KBM-7 (cell line): ENCODE measurements around the gene ARSG.
"Not testable (repeated sequence)": the region's sequence is repeated elsewhere in the genome, so short reads cannot be mapped to it uniquely, and the experiment has no call there.

Experiments used
- DNase-seq: peaks from one replicate; pipeline ENCODE4 v3.0.0-alpha.2; 2015
- in situ Hi-C: fragments of 300-500 bp; cut with MboI; formaldehyde crosslinking; loops from 2 replicates; pipeline ENCODE4 v1.14.3; 2020; ENCODE audit warnings: low sequenced_read_pairs, low pct_unique_long_range_greater_than_20kb, mixed read lengths

ARSG gene

DNA sequence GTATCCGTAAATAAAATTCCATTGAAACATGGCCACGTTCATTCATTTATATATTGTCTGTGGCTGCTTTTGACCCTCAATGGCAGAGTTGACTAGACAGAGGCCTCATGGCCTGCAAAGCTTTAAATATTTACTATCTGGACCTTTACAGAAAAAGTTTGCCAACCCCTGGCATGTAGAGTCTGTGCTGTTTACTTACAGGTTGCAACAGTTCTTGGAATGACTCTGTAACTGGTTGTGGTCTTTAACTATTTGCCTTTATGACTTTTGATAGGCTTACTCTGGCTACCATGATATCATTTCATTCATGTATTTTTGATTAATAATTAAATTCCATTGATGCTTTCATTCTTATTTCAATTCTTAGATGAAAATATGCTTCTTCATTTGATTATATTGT, 25.5 kb upstream of the ARSG start:
- not testable (repeated sequence) for DNase-seq
- in situ Hi-C loops, result loop anchor here (25.0 kb wide), 1 partner anchor 171 kb away; no protein-coding TSS in a partner anchor

GRCh38 chr17:68273722-68274121, 17.6 kb upstream of the ARSG start:
- no peak for DNase-seq
- in situ Hi-C loops, result loop anchor here (25.0 kb wide), 1 partner anchor 164 kb away; no protein-coding TSS in a partner anchor

GRCh38 chr17:68276339-68276738, 15.0 kb upstream of the ARSG start:
- DNase-seq, in situ Hi-C loops: not testable (repeated sequence)

DNA sequence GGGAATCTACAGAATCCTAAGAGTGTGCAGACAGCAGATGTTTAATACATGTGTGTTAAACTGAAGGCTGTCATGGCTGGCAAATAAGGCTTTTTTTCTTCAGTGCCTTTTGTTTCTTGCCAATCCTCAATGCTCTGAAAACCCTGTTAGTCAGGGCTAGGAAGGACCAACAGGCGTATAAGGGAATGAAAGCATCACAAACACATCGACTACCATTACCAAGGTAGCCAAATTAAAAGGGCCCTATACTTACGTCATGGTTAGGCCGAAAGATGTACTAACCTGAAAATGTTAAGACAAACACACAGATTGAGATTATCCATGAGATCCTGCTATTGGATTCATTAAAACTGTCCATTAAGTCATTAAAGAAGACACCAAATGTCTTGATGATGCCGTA, 13.5 kb upstream of the ARSG start:
- in situ Hi-C loops, result no loop called here
- no peak for DNase-seq

GRCh38 chr17:68281965-68282364, 9.3 kb upstream of the ARSG start:
- in situ Hi-C loops, DNase-seq: not testable (repeated sequence)

DNA sequence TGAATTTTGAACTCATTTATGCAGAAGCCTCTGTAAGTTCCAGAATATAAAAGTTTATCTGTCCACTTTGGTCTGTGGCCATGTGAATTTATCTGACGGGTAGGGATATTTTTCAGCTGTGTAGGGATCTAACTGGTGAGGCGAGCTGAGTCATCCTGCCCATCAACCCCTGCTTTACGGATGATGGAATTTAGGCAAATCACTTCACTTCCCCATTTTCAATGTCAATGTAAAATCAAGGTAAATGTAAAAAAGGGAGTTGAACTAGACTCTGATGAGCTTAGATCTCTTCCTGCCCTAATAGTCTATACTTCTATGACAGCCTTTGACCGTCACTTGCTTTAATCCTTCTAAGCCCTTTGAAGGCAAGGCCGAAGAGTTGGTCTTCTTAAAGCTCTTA, 2.9 kb upstream of the ARSG start:
- in situ Hi-C loops, result no loop called here
- peak; percentile 75 for DNase-seq

- in situ Hi-C loops, result no loop called here
- no peak for DNase-seq
These were observed 2.5 kb upstream of the ARSG start for GRCh38 chr17:68288804-68289203.

DNA sequence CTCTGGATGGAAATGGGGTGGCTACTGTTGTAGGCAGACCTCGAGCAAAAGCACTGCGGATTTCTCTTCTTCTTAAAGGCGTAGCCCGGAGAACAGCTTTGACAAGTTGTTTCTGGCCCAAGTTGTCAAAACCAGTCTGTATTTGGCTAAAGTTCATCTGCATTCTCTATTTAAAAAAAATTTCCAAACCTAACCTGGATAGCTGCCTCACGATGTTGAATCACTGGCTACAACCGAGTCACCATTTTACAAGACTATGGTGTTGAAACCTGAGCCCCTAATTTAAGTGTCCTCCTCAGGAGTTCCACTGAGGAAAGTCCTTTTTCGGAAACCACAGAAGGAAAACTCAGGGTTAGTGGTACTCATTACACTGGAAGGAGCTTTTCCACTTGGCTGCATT, 1.8 kb upstream of the ARSG start:
- in situ Hi-C loops, result no loop called here
- no peak for DNase-seq

DNA sequence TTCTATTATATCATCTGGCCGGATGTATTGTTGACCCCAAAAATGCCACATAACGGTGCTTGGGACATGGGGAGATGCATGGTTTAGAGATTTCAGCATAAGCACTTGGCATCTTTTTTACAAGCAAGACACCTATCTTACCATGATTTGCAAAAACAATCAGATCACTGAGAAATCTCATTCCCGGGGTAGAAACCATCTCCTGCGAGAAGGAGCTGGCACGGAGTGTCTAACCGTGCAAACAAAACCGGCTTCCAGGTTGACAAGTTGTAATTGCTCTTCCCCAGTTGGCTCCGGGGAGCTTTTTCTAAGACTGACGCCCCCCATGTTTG, 1.4 kb upstream of the ARSG start:
- in situ Hi-C loops, result no loop called here
- peak; percentile 15 for DNase-seq

DNA sequence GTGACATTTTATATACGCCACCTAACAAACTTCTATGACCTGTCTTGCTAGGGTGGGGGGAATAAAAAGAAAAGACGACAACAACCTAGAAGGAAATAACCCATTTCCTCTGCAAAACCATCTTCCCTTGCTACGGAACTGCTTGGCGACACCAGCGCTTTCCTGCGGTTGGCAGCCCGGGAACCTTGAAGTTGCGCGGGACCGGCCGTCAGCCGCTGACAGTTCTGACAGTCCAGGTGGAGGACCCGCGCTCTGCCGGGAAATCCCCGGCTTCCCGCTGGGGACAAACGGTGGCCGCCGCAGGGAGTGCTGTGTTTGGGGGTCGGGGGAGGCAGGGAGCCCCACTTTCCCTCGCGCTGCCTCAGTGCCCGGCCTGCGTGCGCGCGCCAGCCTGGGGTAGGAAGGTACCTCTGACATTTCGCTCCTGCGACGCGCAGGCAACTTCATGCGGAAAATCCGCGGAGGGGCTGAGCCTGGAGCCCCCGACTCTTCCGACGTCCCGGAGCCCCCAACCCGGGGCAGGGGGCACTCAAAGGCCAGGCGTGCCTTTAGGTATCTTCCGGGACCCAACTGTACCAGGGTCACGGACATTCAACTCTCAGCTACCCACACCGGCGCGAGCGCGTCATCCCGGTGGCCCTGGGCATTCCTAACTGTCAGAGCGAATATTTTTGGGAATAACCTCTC, 884 bp upstream of the ARSG start:
- peak; percentile 35 for DNase-seq
- in situ Hi-C loops, result no loop called here

DNA sequence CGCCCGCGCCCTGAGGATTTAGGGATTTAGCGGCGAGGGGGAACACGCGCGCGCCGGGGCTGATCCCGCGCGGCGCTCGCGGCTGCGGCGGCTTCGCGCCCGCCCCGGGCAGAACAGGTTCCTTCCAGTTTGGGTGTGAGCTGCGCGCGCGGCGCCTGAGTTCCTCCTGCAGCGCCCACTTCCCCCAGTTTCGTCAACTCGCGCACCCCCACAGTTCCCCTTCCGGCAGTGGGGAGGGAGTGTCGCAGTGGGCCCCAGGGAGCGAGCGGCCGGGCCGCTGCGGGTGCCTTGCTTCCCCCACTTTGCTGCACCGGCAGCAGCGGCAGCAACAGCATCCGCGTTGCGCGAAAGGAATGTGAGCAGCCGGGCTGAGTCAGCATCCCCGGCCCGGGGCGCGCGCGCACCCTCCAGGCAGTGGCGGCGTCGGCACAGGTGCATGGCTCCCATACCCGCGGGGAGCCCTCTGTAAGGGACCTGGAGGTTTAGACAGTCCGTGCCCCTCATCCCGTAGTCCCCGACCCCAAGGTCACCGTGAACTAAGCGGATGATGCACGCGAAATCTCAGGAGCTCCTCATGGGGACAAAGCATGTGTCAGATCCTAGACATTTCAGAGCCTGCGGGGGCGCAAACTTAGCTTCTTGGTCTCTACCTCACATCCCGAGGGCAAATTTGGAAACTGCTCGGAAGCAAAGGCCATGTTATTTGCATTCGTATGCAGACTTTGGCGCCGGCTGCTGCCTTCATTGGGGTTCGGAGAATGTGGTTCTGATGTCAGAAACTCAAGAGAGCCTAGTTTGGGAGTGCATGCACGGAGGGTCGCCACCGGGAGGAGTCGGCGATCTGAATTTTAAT, 767 bp downstream of the ARSG start:
- in situ Hi-C loops, result no loop called here
- peak; percentile 80 for DNase-seq

DNA sequence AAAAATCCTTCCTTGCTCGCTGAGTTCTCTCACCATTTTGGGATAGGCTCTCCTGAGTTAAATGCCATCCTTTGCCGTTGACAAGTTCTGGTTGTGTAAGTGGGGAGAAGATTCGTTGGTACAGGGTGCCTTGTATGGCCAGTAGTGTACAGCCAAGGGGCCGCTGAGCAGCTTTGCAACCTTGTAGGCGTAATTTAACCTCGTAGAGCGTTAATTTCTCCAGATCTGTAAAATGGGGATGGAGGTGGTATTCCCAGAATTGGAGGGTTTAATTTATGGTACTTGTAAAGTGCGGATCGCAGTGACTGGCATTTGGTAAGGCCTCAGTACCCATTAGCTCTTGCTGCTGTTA, 1.4 kb downstream of the ARSG start:
- in situ Hi-C loops, result no loop called here
- DNase-seq, result no peak

- no peak for DNase-seq
- in situ Hi-C loops, result no loop called here
These were observed 2.3 kb downstream of the ARSG start for GRCh38 chr17:68293490-68294195.

GRCh38 chr17:68294196-68294555, 2.9 kb downstream of the ARSG start:
- no peak for DNase-seq
- in situ Hi-C loops, result no loop called here

GRCh38 chr17:68294617-68295016, 3.3 kb downstream of the ARSG start:
- no peak for DNase-seq
- in situ Hi-C loops, result no loop called here

- in situ Hi-C loops, result no loop called here
- DNase-seq, result no peak
These were observed 3.8 kb downstream of the ARSG start for GRCh38 chr17:68295086-68295485.

DNA sequence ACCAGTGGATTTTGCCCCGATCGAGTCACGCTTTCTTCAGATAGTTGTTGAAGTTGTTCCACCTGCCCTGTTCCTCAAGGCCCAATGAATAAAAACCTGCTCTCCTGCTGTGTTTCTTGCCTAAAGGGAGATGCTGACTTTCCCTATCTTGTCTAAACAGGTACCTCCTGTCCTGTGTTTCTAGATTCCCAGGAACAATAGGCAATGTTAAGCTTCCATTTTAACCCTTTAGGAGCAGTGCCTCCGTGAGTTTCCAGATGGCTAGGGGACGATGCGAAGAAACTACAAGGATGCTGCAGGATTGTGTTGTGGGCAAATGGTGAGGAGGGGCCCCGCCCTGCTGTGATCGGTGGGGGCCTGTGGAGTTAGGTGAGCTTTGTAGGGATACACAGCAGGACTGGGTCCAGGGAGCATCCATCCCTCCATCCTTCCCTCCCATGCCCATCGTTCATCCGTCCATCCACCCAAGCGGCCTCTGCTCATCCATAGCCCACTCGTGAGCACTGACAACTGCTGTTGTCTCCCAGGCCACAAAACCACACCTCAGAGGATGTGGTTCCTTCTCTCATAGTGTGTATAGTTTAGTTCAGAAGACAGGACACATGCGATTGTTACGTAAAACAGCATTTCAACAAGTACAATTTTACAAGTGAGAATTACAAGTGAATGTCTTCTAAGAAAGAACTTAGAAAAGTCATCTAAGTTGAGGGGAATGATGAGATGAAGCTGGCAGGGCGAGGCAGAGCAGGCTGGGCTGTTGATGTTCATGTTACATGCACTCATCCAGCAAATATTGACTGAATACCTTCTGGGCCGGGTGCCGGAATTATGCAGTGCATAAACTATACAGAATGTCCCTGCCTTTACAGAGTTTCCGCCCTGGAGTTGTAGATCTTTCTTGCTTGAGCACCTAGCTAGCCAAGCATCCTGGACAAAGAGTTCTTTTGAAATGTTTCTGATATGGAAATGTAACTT, 5.2 kb downstream of the ARSG start:
- DNase-seq, result no peak
- in situ Hi-C loops, result no loop called here

DNA sequence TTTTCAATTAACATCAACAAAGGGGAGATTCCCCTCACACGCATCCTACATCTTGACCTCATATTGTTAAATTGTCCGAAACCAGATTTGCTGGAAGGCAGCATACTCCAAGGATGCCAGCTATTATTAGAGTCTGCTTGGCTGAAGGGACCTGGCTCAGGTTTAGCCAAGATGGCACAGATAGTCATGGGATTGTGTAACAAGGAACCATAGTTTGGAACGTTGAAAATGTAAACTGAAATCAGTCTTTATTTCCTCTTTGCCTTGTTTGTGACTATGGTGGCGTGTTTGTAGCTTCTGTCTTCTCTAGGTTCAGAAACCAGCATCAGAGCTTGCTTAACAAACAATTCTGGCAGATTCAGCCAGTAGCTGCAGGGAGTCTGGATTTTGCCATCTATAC, 5.9 kb downstream of the ARSG start:
- no peak for DNase-seq
- in situ Hi-C loops, result no loop called here

DNA sequence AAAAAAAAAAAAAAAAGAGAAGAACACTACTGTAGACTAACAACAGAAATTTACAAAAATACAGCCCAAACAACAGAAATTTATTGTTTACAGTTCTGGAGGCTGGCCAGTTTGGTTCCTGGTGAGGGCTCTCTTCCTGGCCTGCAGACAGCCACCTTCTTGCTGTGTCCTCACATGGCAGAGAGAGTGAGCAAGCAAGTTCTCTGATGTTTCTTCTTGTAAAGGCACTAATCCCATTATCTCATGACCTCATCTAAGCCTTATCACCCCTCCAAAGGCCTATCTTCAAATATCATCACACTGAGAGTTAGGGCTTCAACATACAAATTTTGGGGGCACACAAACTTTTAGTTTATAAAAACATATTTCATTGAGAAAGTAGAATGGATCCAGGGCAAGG, 7.3 kb downstream of the ARSG start:
- no peak for DNase-seq
- in situ Hi-C loops, result no loop called here
